Dermis lymphatic vessel endothelial cell (primary cell): ENCODE measurements around the gene PTPN12. TPM values are rescaled to one million over a fixed set of nuclear protein-coding genes. Genes with fewer than 3 reads are reported as not detected.

Experiments
- total RNA-seq: library from RNA; depleted of rRNA; stranded (reverse); fragments of >200 nt; gene quantifications from 2 replicates; pipeline ENCODE4 v1.2.1, GENCODE V29; 2014

Gene PTPN12
- 47.1 and 51.9 TPM in 2 replicates for total RNA-seq

DNA sequence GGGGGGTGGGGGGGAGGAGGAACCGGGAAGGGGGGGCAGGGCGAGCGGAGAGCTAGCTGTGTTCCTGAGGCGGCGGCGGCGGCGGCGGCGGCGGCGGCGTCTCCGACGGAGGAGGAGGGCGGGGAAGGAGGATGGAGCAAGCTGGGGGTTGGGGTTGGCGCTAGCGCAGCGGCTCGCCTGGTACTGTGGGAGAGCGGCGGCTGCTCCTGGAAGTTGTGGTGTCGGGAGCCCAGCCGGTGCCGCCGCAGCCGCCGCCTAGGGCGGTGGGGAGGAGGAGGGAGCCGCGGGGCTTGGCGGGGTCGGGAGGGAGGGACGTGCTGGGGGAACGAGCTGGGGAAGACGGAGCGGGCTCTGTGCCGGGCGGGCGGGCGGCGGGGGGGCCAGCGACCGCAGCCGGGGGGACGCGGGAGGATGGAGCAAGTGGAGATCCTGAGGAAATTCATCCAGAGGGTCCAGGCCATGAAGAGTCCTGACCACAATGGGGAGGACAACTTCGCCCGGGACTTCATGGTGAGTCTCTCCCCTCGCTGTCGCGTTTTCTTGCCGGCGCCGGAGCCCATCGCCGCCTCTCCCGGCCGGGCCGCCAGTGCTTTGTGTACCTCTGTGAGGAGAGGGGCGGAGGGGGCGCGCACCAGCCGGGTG, at the start of gene PTPN12:
TSS of gene PTPN12 (plus strand) at position 160 of the 642 bp plus-strand sequence. CDS start at position 412, 252 bp downstream.

Other genes starting within 250 kb of the PTPN12 start
- 5.8 and 8.6 TPM in 2 replicates for gene GSAP, start 120.9 kb upstream of the PTPN12 start, total RNA-seq
- 9.4 and 15.9 TPM in 2 replicates for gene RSBN1L, start 159.2 kb downstream of the PTPN12 start, total RNA-seq